GM12864 (cell line): ENCODE data around the gene LIN28A.
A peak's percentile ranks its signal among the peaks of the same experiment; 100 is the strongest.

ENCODE experiments used
- DNase-seq: peaks from one replicate; pipeline ENCODE4 v3.0.0-alpha.2; 2011; ENCODE audit warnings: low read depth
- H3K4me3 ChIP-seq: 2 replicates; pipeline ENCODE4 v1.5.1; 2011; ENCODE audit warnings: mild to moderate bottlenecking, low read depth, low read length, control low read depth
- TF ChIP-seq, protein P1 (sequence below): IDR thresholded peaks from 2 replicates; pipeline ENCODE4 v1.5.1; 2011; ENCODE audit warnings: low read depth, mild to moderate bottlenecking, moderate library complexity, low read length, control low read depth, inconsistent platforms; ENCODE audit errors: missing control alignments

LIN28A gene

DNA sequence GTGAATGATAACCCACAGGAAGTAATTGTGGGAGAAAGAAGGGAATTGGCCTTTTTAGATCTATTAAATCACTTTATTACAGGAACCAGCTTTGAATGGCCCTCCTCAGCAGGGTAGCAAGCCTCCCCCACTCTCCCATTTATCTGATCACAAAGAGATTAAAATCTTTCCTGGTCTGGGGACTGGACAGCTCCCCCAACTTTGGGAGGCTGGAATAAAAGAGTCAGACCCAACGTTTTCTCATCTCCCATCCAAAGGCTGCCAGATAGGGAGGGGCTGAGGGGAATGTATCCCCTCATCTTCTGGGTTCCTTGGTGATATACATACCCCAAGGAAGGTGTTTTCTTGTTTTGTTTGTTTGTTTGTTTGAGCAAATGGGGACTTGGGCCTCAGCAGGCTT, 2.4 kb downstream of the LIN28A start:
- H3K4me3 ChIP-seq, result no peak overlapping the region
- DNase-seq, result no peak
- TF ChIP-seq, protein P1, sequence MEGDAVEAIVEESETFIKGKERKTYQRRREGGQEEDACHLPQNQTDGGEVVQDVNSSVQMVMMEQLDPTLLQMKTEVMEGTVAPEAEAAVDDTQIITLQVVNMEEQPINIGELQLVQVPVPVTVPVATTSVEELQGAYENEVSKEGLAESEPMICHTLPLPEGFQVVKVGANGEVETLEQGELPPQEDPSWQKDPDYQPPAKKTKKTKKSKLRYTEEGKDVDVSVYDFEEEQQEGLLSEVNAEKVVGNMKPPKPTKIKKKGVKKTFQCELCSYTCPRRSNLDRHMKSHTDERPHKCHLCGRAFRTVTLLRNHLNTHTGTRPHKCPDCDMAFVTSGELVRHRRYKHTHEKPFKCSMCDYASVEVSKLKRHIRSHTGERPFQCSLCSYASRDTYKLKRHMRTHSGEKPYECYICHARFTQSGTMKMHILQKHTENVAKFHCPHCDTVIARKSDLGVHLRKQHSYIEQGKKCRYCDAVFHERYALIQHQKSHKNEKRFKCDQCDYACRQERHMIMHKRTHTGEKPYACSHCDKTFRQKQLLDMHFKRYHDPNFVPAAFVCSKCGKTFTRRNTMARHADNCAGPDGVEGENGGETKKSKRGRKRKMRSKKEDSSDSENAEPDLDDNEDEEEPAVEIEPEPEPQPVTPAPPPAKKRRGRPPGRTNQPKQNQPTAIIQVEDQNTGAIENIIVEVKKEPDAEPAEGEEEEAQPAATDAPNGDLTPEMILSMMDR, result no peak

DNA sequence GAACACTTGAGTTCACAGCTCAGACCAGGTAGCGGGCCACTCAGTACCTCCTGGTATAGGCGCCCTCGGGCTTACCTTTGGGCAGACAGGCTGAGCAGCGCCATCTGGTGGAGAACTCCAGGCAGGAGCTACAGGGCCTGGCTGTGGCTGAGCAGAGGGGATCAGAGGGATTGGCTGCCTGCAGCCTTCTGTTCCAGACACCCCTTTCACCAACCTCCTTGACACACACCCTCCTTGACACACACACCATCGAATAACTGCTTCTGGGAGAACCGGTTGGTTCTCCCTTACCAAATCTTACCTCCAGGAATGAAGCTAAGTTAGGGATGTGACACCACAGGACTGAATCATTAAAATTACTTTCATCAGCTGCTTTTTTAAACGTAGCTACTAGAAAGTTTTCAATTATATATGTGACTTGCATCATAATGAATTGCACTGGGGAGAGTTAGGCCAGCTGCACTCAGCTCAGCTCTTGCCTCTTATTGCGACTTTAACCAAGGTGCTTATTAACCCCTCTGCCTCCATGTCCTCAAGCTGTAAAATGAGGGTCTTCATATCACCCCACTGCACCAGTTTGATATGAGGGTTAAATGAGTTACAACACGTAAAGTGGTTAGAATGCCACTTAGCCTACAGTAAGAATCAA, 6.6 kb downstream of the LIN28A start:
- peak; percentile 45 for DNase-seq
- TF ChIP-seq, protein P1, result peak; percentile 98
- no peak overlapping the region for H3K4me3 ChIP-seq

DNA sequence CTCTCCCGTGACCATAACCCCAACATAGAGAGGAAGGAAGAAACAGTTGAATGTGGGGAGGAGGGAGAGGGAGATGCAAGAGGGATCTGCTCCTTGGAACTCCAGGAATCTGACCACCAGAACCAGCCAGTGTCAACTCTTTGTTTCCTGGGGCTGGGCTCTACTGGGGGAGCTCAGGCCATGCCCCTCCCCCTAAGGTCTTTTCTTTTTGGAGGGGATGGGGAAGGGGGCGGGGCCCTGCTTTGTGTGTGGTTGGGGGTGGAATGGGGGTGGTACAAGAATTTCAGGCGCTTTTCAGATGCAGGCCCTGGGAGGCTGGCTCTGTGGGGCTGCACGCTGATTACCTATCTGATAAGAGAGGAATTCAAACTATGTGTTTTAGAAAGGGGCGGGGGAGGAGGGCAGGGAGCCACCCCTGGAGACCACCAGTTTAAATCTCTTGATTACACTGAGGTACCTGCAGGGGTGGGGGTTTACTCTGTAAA, 8.3 kb downstream of the LIN28A start:
- DNase-seq, result no peak
- H3K4me3 ChIP-seq, result no peak overlapping the region
- TF ChIP-seq, protein P1, result no peak

DNA sequence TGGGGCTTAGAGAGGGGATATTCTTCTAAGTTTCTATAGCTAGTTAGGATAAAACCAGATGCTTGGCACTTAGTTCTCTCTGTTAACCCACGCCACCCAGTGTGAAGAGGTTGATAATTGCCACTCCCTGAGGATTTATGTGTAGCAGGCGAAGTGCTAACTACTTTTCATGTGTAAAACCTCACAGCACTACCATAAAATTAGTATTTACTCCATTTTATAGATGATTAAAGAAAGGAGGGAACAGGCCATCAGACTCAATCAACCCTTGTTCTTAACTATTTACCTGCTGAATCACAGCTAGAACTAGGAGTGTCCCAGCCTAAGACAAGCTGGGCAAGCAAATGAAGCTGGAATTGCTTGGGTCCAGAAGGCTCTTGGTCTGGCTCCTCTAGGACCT, 8.9 kb downstream of the LIN28A start:
- H3K4me3 ChIP-seq, result no peak overlapping the region
- DNase-seq, result no peak
- TF ChIP-seq, protein P1, result no peak

DNA sequence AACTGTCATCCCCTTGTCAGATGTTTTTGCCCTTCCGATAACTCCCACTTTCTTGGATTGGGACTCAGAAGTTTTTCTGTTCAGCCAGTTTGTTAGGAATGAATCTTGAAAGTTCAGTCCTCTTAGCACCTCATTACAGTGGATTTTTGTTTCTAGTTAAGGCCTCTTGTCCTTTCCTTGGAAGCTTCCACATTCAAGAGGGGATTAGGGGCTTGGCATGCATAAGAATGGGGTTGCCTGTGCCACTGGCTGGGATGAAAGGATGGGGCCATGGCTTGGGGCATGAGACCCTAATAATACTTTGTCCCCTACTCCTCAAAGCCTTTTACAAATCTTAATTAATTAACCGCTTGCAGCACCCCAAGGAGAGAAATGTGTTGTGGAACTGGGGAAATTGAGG, 19.1 kb downstream of the LIN28A start:
- TF ChIP-seq, protein P1, result no peak
- no peak overlapping the region for H3K4me3 ChIP-seq
- DNase-seq, result no peak

DNA sequence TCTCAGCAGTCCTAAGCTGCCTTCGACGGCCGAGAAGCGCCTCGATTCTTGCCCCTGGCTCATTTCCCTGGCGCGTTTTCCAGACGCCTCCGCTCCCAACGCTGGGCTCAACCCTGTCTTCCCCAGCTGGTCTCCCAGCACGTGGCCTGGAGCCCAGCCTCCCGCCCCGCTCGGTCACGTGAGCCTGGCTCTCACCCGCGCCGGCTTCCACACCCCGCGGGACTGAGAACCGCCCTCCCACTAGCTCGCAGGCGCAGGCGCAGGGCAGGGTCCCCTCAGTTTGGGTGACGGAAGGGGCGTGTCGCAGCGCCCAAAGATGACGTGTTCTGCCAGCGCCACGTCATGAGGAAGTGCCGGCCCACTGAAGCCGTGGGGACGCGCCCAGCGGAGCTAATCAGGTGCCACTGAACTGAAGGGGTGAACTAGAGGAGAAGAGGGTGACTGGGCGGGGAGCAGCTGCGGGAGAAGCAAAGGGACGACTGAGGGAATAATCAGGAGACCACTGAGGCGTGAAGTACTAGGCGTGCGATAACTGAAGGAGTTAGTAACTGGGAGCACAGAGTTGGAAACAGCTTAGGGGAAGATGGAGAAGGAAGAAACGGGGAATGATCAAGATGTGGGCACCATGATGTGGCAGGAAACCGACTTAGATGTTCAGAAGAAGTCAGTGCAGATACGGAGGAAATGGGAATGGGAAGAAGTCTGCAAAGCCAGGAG, 21.5 kb downstream of the LIN28A start, which contains the start of gene DHDDS:
DHDDS (plus strand) TSS at position 343 of the 717 bp plus-strand sequence. CDS start 625 bp downstream, outside the sequence.
- peak; percentile 93 for DNase-seq
- H3K4me3 ChIP-seq, result peak within 1 kb of the TSS; percentile 60
- TF ChIP-seq, protein P1, result no peak
